Loucy (cell line): ENCODE measurements around the gene STT3B.

Experiments
- H2AFZ ChIP-seq: fragments of 200-600 bp; sonication (generic); 2 replicates; pipeline ENCODE4 v1.6.0; 2016; ENCODE audit warnings: antibody characterized with exemption, mild to moderate bottlenecking, low read length, moderate library complexity
- H3F3A ChIP-seq: fragments of 200-600 bp; 2 replicates; pipeline ENCODE4 v1.6.0; 2016; ENCODE audit warnings: antibody characterized with exemption, low read depth, mild to moderate bottlenecking
- H3K27me3 ChIP-seq: fragments of 200-600 bp; sonication (generic); 2 replicates; pipeline ENCODE4 v1.6.1; 2014; ENCODE audit warnings: low read length, mild to moderate bottlenecking; ENCODE audit not compliant: insufficient read depth, poor library complexity, severe bottlenecking
- H3K36me3 ChIP-seq: fragments of 200-600 bp; sonication (generic); 2 replicates; pipeline ENCODE4 v1.6.1; 2016; ENCODE audit warnings: low read length; ENCODE audit not compliant: insufficient read depth
- H3K4me1 ChIP-seq: fragments of 200-600 bp; sonication (generic); 2 replicates; pipeline ENCODE4 v1.5.1; 2014; ENCODE audit warnings: low read length, mild to moderate bottlenecking; ENCODE audit not compliant: insufficient read depth, poor library complexity, severe bottlenecking
- H3K4me2 ChIP-seq: fragments of 200-600 bp; sonication (generic); 2 replicates; pipeline ENCODE4 v1.6.0; 2014; ENCODE audit warnings: antibody characterized with exemption, low read length, low read depth, mild to moderate bottlenecking; ENCODE audit not compliant: poor library complexity, severe bottlenecking
- H3K4me3 ChIP-seq: fragments of 200-600 bp; sonication (generic); 2 replicates; pipeline ENCODE4 v1.5.1; 2014; ENCODE audit warnings: low read length, mild to moderate bottlenecking, mixed read lengths; ENCODE audit not compliant: poor library complexity, severe bottlenecking
- H3K79me2 ChIP-seq: fragments of 200-600 bp; sonication (generic); 2 replicates; pipeline ENCODE4 v1.6.1; 2014; ENCODE audit warnings: low read length; ENCODE audit not compliant: insufficient read depth
- H3K9ac ChIP-seq: fragments of 200-600 bp; sonication (generic); 2 replicates; pipeline ENCODE4 v1.6.0; 2014; ENCODE audit warnings: mild to moderate bottlenecking, low read depth, low read length, moderate library complexity; ENCODE audit not compliant: poor library complexity, severe bottlenecking
- H3K9me2 ChIP-seq: fragments of 200-600 bp; sonication (generic); replicated peaks from 2 replicates; pipeline ENCODE4 v1.6.1; 2016; ENCODE audit warnings: low read depth, low read length, mixed read lengths
- H3K9me3 ChIP-seq: fragments of 200-600 bp; sonication (generic); 2 replicates; pipeline ENCODE4 v1.6.1; 2014; ENCODE audit warnings: mild to moderate bottlenecking, antibody characterized with exemption, low read length, low read depth; ENCODE audit not compliant: insufficient read depth
- H4K20me1 ChIP-seq: fragments of 200-600 bp; sonication (generic); 2 replicates; pipeline ENCODE4 v1.6.0; 2014; ENCODE audit warnings: antibody characterized with exemption, low read length, mild to moderate bottlenecking; ENCODE audit not compliant: insufficient read depth, poor library complexity, severe bottlenecking
- CTCF ChIP-seq: fragments of 200-600 bp; sonication (generic); conservative IDR thresholded peaks from 2 replicates; pipeline ENCODE4 v1.5.1; 2014; ENCODE audit warnings: mild to moderate bottlenecking, antibody characterized with exemption, low read length
- EZH2phosphoT487 ChIP-seq: fragments of 200-600 bp; IDR thresholded peaks from 2 replicates; pipeline ENCODE4 v1.6.1; 2018; ENCODE audit warnings: antibody characterized with exemption, mild to moderate bottlenecking, moderate library complexity, borderline replicate concordance

STT3B gene

GRCh38 chr3:31654998-31655397 lies 122.3 kb downstream of the STT3B start:
- no peak overlapping the region for H2AFZ ChIP-seq
- H3K9ac ChIP-seq = no peak overlapping the region
- H3K9me2 ChIP-seq = no peaks in the 10 kb centered on the region
- no peaks in the 10 kb centered on the region for H3K36me3 ChIP-seq
- no peaks in the 10 kb centered on the region for H3K27me3 ChIP-seq
- no peak overlapping the region for H3K4me3 ChIP-seq
- peaks cover 34% of the 10 kb centered on the region; the same call in 1 of the 2 replicates for H3K9me3 ChIP-seq
- no peak overlapping the region for H3K4me2 ChIP-seq
- peaks cover 14% of the 10 kb centered on the region; the same call in 1 of the 2 replicates for H3F3A ChIP-seq
- H4K20me1 ChIP-seq = no peaks in the 10 kb centered on the region
- TF ChIP-seq CTCF (no peak), EZH2phosphoT487 (no peak)
- no peaks in the 10 kb centered on the region for H3K4me1 ChIP-seq
- no peaks in the 10 kb centered on the region for H3K79me2 ChIP-seq

- no peaks in the 10 kb centered on the region for H3K27me3 ChIP-seq
- H2AFZ ChIP-seq = no peak overlapping the region
- no peaks in the 10 kb centered on the region; the same call in 1 of the 2 replicates for H3F3A ChIP-seq
- H3K4me1 ChIP-seq = peaks cover 5% of the 10 kb centered on the region
- TF ChIP-seq EZH2phosphoT487 (no peak), CTCF (no peak)
- H3K9me3 ChIP-seq = peaks cover 18% of the 10 kb centered on the region; the same call in 1 of the 2 replicates
- H3K36me3 ChIP-seq = no peaks in the 10 kb centered on the region
- H3K9ac ChIP-seq = no peak overlapping the region
- H3K4me2 ChIP-seq = no peak overlapping the region
- H3K9me2 ChIP-seq = no peaks in the 10 kb centered on the region
- H4K20me1 ChIP-seq = no peaks in the 10 kb centered on the region
- H3K79me2 ChIP-seq = no peaks in the 10 kb centered on the region
- H3K4me3 ChIP-seq = no peak overlapping the region
These were observed 126.5 kb downstream of the STT3B start for GRCh38 chr3:31659246-31659645.

GRCh38 chr3:31661286-31661685 lies 128.6 kb downstream of the STT3B start:
- peaks cover 5% of the 10 kb centered on the region for H3K4me1 ChIP-seq
- no peak overlapping the region for H3K9ac ChIP-seq
- no peak overlapping the region for H3K4me2 ChIP-seq
- H2AFZ ChIP-seq = no peak overlapping the region
- no peaks in the 10 kb centered on the region for H3K27me3 ChIP-seq
- H3K36me3 ChIP-seq = no peaks in the 10 kb centered on the region
- H3K9me2 ChIP-seq = no peaks in the 10 kb centered on the region
- no peaks in the 10 kb centered on the region; the same call in 1 of the 2 replicates for H3F3A ChIP-seq
- TF ChIP-seq EZH2phosphoT487 = no peak
- no peak for TF ChIP-seq CTCF
- no peak overlapping the region for H3K4me3 ChIP-seq
- H4K20me1 ChIP-seq = no peaks in the 10 kb centered on the region
- no peaks in the 10 kb centered on the region for H3K79me2 ChIP-seq
- H3K9me3 ChIP-seq = 0 out of 2 replicates have a peak, but pooled peaks cover 10% of the 10 kb centered on the region
